ENCODE data around the gene FOXJ3.

The FOXJ3 gene

DNA sequence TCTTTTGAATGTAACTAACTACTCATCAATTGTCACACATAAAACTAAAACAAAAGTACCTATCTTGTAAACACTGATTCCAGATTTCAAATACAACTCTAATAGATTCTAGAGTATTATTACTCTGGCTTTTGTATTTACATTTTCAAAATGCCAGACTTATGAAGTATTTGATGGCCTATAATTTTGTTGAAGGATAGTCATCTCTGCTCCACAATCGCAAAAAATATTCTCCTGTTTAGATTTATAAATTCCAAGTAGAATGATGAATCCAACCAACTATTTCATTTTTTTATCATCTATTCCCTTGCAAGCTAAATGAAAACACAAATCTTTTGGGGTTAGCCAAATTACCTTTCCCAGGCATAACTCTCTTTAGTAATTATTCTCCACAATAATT is 95.5 kb downstream of the FOXJ3 start:
- TF ChIP-seq, protein P1, sequence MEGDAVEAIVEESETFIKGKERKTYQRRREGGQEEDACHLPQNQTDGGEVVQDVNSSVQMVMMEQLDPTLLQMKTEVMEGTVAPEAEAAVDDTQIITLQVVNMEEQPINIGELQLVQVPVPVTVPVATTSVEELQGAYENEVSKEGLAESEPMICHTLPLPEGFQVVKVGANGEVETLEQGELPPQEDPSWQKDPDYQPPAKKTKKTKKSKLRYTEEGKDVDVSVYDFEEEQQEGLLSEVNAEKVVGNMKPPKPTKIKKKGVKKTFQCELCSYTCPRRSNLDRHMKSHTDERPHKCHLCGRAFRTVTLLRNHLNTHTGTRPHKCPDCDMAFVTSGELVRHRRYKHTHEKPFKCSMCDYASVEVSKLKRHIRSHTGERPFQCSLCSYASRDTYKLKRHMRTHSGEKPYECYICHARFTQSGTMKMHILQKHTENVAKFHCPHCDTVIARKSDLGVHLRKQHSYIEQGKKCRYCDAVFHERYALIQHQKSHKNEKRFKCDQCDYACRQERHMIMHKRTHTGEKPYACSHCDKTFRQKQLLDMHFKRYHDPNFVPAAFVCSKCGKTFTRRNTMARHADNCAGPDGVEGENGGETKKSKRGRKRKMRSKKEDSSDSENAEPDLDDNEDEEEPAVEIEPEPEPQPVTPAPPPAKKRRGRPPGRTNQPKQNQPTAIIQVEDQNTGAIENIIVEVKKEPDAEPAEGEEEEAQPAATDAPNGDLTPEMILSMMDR (IDR thresholded peaks at IDR 0.05; ENCODE audit: unreplicated experiment in 3 of 3): no peak
- Mint-ChIP-seq H3K27me3 (ENCODE audit: low read depth) (no peaks in the 10 kb centered on the region), H3K4me1 (no peaks in the 10 kb centered on the region), H3K9me3 (peaks cover 88% of the 10 kb centered on the region), H3K36me3 (ENCODE audit: low read depth) (peaks cover 97% of the 10 kb centered on the region), H3K27ac (no peak overlapping the region), H3K4me3 (no peak overlapping the region)

DNA sequence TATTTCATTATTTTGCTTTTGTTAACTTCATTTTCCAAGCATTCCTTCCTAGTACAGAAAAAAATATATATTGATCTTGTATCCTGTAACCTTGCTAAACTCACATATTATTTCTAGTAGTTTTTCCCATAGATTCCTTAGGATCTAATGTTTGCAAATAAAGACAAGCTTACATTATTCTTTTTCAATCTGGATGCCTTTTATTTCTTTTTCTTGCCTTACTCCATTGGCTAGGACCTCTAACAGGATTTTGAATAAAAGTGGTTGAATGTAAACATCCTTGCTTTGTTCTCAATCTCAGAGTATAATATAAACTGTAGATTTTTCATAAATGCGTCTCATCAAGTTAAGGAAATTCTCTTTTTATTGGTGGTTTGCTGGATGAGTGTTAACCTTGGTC is 96.0 kb downstream of the FOXJ3 start:
- TF ChIP-seq, protein P1 (IDR thresholded peaks at IDR 0.05; ENCODE audit: unreplicated experiment in 3 of 3): no peak
- Mint-ChIP-seq H3K4me3 (no peak overlapping the region), H3K4me1 (no peaks in the 10 kb centered on the region), H3K9me3 (peaks cover 88% of the 10 kb centered on the region), H3K27me3 (ENCODE audit: low read depth) (no peaks in the 10 kb centered on the region), H3K36me3 (ENCODE audit: low read depth) (peaks cover 97% of the 10 kb centered on the region), H3K27ac (no peak overlapping the region)

DNA sequence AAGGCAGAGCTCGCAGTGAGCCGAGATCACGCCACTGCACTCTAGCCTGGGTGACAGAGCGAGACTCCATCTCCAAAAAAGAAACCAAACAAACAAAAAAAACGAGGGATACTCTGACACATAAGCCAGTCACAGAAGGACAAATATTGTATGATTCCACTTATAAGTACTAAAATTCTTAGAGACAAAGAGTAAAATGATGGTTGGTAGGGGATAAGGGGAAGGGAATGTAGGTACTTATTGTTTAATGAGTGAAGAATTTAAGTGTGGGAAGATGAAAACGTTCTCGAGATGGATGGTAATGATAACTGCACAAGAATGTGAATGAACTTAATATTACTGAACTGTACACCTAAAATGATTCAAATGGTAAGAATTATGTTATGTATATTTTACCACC is 103.8 kb downstream of the FOXJ3 start:
- H3K4me1 Mint-ChIP-seq: peaks cover 6% of the 10 kb centered on the region
- TF ChIP-seq, protein P1 (IDR thresholded peaks at IDR 0.05; ENCODE audit: unreplicated experiment in 3 of 3): no peak
- peaks cover 31% of the 10 kb centered on the region for H3K9me3 Mint-ChIP-seq
- H3K27ac Mint-ChIP-seq: no peak overlapping the region
- H3K4me3 Mint-ChIP-seq: no peak overlapping the region
- no peaks in the 10 kb centered on the region for H3K27me3 Mint-ChIP-seq (ENCODE audit: low read depth)
- H3K36me3 Mint-ChIP-seq (ENCODE audit: low read depth): peaks cover 32% of the 10 kb centered on the region

DNA sequence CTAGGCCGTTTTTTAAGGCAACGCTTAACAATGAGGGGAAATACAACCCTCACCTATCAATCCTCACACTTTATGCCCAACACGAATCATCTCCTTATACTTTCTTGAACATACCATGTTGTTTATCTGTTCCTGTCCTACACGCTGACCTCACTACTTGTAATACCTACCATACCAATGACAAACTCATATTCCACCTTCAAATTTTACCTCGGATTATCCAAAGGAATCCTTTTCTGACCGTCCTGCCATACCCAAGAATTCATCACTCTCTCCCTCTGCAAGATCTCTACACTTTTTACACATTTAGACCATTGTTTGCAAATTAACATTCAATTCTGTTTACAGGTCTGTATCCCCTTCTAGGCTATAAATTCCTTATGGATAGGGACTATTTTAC is 106.1 kb downstream of the FOXJ3 start:
- H3K4me3 Mint-ChIP-seq: no peak overlapping the region
- TF ChIP-seq, protein P1 (IDR thresholded peaks at IDR 0.05; ENCODE audit: unreplicated experiment in 3 of 3): no peak
- peaks cover 12% of the 10 kb centered on the region for H3K4me1 Mint-ChIP-seq
- H3K36me3 Mint-ChIP-seq (ENCODE audit: low read depth): peaks cover 9% of the 10 kb centered on the region
- H3K27me3 Mint-ChIP-seq (ENCODE audit: low read depth): no peaks in the 10 kb centered on the region
- peaks cover 11% of the 10 kb centered on the region for H3K9me3 Mint-ChIP-seq
- no peak overlapping the region for H3K27ac Mint-ChIP-seq

DNA sequence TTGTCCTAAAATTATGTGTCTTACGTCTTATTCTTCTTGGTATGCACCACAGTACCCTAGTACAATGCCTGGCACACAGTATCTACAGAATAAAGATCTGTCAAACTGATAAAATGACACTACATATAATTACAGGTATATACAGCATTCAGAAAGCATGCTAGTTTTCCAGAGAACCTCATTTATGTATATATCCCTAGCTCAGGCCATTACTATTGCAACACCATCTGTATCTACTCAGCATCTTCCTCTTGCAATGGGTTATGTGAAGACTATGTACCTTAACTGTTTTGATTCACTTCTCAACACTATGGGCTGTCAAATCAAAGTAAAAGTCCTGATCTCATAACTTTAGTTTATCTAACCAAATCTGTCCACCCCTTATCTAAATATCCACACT is 112.0 kb downstream of the FOXJ3 start:
- Mint-ChIP-seq H3K4me3 (no peak overlapping the region), H3K27ac (no peak overlapping the region), H3K4me1 (peaks cover 12% of the 10 kb centered on the region)

More for the DNA sequence above, 112.0 kb downstream of the FOXJ3 start:
- Mint-ChIP-seq H3K27me3 (ENCODE audit: low read depth) (no peaks in the 10 kb centered on the region), H3K36me3 (ENCODE audit: low read depth) (peaks cover 22% of the 10 kb centered on the region), H3K9me3 (no peaks in the 10 kb centered on the region)
- TF ChIP-seq, protein P1 (IDR thresholded peaks at IDR 0.05; ENCODE audit: unreplicated experiment in 3 of 3): no peak

Data from nephron (organoid).